ENCODE data around the gene RRP36.

The RRP36 gene

GRCh38 chr6:43016943-43017334, 4.5 kb upstream of the RRP36 start:
- peaks cover 14% of the 10 kb centered on the region for H3K36me3 ChIP-seq (ENCODE audit: control insufficient read depth, insufficient read depth, low read length)
- no peak for TF ChIP-seq CTCF (IDR thresholded peaks at IDR 0.05; ENCODE audit: insufficient read depth, low read length, poor library complexity, severe bottlenecking)
- no peak overlapping the region for H3K4me3 ChIP-seq (replicated peaks; ENCODE audit: low read depth, low read length)
- no peak for DNase-seq (ENCODE audit: extremely low read depth, insufficient read length)
- no peaks in the 10 kb centered on the region for H3K27me3 ChIP-seq (replicated peaks; ENCODE audit: control insufficient read depth, insufficient read depth, low read length)

- H3K36me3 ChIP-seq (ENCODE audit: control insufficient read depth, insufficient read depth, low read length): peaks cover 11% of the 10 kb centered on the region
- H3K27me3 ChIP-seq (replicated peaks; ENCODE audit: control insufficient read depth, insufficient read depth, low read length): no peaks in the 10 kb centered on the region
- no peak for DNase-seq (ENCODE audit: extremely low read depth, insufficient read length)
- H3K4me3 ChIP-seq (replicated peaks; ENCODE audit: low read depth, low read length): no peak overlapping the region
- no peak for TF ChIP-seq CTCF (IDR thresholded peaks at IDR 0.05; ENCODE audit: insufficient read depth, low read length, poor library complexity, severe bottlenecking)
Measured at GRCh38 chr6:43019152-43019551, 2.3 kb upstream of the RRP36 start.

- H3K27me3 ChIP-seq (replicated peaks; ENCODE audit: control insufficient read depth, insufficient read depth, low read length): no peaks in the 10 kb centered on the region
- peaks cover 15% of the 10 kb centered on the region for H3K36me3 ChIP-seq (ENCODE audit: control insufficient read depth, insufficient read depth, low read length)
- DNase-seq (ENCODE audit: extremely low read depth, insufficient read length): no peak
- no peak for TF ChIP-seq CTCF (IDR thresholded peaks at IDR 0.05; ENCODE audit: insufficient read depth, low read length, poor library complexity, severe bottlenecking)
- no peak overlapping the region for H3K4me3 ChIP-seq (replicated peaks; ENCODE audit: low read depth, low read length)
Measured at GRCh38 chr6:43020052-43020705, 1.2 kb upstream of the RRP36 start.

GRCh38 chr6:43020847-43021246, 576 bp upstream of the RRP36 start:
- DNase-seq (ENCODE audit: extremely low read depth, insufficient read length): no peak
- TF ChIP-seq CTCF (IDR thresholded peaks at IDR 0.05; ENCODE audit: insufficient read depth, low read length, poor library complexity, severe bottlenecking): no peak
- Histone ChIP-seq H3K27me3 (replicated peaks; ENCODE audit: control insufficient read depth, insufficient read depth, low read length) (no peaks in the 10 kb centered on the region), H3K4me3 (replicated peaks; ENCODE audit: low read depth, low read length) (peak overlapping the region; percentile 86), H3K36me3 (ENCODE audit: control insufficient read depth, insufficient read depth, low read length) (peaks cover 15% of the 10 kb centered on the region)

DNA sequence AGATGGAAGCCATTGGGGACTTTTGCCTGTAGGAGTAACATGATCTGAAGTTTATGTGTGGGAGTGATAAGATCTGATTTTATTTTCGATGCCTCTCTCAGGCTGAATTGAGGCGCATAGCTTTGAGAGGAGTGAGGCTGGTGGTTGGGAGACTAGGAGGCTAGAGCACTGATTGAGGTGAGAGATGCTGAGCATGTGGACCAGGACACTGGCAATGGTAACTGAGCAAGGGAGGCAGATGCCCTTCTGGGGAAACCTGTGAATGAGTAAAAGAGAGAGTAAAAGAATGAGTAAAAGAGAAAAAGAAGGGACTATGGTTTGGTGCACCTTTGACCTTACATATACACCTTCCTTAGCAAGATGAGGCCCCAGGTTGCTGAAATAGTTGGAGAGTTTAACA, 3.0 kb downstream of the RRP36 start:
- no peak for DNase-seq (ENCODE audit: extremely low read depth, insufficient read length)
- Histone ChIP-seq H3K4me3 (replicated peaks; ENCODE audit: low read depth, low read length) (no peak overlapping the region), H3K36me3 (ENCODE audit: control insufficient read depth, insufficient read depth, low read length) (peaks cover 22% of the 10 kb centered on the region), H3K27me3 (replicated peaks; ENCODE audit: control insufficient read depth, insufficient read depth, low read length) (no peaks in the 10 kb centered on the region)
- TF ChIP-seq CTCF (IDR thresholded peaks at IDR 0.05; ENCODE audit: insufficient read depth, low read length, poor library complexity, severe bottlenecking): no peak

DNA sequence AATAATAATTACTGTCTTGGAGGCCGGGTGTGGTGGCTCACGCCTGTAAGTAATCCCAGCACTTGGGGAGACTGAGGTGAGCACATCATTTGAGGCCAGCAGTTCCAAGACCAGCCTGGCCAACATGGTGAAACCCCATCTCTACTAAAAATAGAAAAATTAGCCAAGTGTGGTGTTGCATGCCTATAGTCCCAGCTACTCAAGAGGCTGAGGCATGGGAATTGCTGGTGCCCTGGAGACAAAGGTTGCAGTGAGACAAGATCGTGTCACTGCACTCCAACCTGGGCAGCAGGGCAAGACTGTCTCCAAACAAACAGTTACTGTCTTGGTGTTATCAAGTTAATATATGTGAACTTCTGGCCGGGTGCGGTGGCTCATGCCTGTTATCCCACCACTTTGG, 4.9 kb downstream of the RRP36 start:
- TF ChIP-seq CTCF (IDR thresholded peaks at IDR 0.05; ENCODE audit: insufficient read depth, low read length, poor library complexity, severe bottlenecking): no peak
- no peaks in the 10 kb centered on the region for H3K27me3 ChIP-seq (replicated peaks; ENCODE audit: control insufficient read depth, insufficient read depth, low read length)
- H3K36me3 ChIP-seq (ENCODE audit: control insufficient read depth, insufficient read depth, low read length): peaks cover 24% of the 10 kb centered on the region
- no peak overlapping the region for H3K4me3 ChIP-seq (replicated peaks; ENCODE audit: low read depth, low read length)
- no peak for DNase-seq (ENCODE audit: extremely low read depth, insufficient read length)
